HG03064 (cell line): Measurements from ENCODE around the gene KCTD16.

Experiments
- ATAC-seq: cut with Tn5 transposase; IDR thresholded peaks from one replicate; pipeline ENCODE4 v1.9.1; 2021; ENCODE audit warnings: low read depth; ENCODE audit not compliant: unreplicated experiment

The KCTD16 gene

DNA sequence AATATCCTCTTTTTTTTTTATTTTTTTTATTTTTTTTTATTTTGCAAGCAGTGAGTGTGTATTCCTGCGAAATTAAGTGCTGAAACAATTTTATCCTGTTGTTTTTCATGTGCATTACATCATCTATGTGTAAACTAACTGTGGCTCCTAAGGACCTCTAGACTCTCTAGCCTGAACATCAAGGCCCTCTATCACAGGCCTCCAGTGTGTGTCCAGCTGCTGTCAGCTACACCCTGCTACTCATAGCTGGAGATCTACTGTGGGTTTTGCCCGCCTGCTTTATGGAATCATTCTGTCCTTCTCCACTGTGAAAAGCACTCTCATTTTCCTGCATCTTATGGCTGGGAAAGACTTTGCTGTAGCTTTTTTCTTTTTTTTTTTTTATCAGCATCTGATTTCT lies 157.8 kb downstream of the KCTD16 start:
- ATAC-seq = no peak

DNA sequence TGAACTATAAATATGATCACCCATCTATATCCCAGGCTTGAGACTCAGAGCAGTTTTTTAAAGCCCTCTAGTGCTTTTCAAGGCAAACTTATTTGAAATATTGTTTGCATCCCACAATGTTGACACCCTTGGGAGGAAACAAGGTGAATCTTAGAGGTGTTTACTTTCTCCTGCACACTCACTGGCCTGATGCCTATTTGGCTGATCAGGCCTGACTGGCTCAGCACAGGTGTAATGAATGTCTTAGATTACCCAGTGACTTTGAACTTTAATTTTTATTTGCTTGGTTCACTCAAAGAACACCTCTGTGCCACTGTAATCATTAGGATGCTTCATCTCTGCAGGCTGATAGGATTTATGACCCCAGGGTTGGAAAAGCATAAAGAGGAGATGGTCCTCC lies 158.3 kb downstream of the KCTD16 start:
- no peak for ATAC-seq

DNA sequence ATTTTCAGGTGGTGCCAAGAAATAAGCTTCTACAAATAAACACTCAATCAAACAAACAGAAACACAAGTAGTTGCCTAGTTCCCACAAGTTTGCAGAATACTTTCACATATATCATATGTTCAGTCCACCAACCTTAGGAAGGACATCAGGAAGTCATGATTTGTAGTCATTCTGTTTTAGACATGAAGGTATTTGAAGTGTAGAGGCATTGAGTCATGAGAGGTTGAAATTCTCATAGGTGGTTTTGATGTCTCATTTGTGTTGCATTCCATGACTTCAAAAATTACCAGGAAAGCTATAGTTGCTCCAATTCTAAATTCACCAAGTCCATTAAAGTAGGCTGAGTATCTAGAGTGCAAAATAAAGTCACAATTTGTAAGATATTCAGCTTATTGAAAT lies 159.0 kb downstream of the KCTD16 start:
- no peak for ATAC-seq

DNA sequence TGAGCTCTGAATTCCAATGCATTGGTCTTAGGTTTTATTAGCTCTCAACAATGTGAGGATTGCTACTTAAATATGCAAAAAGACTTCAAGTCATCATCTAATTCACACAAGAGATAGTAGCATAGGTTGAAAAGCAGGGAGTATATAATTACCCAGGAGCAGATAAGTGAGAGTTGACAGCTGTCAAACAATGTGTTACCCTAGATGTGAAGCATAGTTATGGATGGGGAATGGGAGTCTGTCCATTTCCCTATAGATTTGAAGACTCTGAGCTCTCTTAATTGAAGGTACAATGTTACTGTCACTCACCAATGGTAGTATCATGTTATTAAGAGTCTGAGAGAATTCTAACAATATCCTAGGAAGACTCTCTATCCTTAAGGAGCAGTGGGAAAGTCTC lies 160.7 kb downstream of the KCTD16 start:
- no peak for ATAC-seq

DNA sequence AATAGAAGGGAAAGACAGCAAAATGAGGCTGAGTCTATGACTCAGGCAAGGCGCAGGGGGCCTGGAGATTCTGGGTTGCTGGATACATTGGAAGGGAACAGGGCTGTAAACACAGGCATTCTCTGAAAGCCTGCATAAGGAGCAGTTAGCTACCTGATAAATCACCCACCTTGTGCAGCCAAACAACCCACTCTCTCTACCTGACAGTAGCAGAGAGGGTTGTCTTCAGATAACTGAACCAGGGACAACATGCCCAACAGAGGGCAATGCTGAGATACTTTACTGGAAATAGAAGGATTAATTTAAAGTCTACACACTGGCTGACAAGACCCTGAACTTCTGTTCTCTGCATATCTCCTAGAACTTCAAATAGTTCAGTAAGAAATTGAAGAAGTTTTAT lies 161.6 kb downstream of the KCTD16 start:
- no peak for ATAC-seq

DNA sequence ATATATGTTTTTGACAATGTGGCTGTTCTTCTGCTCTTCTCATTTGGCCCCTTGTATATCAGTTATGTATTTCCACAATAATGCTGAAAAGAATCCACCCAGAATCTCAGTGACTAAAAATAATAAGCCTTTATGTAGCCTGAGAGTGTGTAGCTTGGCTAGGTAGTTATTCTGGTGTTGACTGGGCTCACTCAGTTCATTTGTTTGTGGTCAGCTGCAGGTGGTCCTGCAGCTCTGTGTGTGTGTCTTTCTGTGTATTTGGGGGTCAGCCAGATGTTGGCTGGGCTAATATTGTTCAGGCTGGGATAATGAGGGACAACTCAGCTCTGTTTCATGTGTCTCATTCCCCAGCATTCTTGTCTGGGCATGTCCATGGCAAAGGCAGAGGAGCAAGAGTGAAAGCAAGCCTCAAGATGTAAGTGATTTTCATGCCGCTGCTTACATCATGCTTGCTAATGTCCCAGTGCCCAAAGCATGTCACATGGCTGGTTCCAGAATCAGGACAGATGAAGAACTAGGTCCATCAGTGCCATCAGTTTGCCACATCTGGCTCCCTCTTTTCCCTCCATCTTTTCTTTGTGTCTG lies 162.8 kb downstream of the KCTD16 start:
- ATAC-seq = no peak

DNA sequence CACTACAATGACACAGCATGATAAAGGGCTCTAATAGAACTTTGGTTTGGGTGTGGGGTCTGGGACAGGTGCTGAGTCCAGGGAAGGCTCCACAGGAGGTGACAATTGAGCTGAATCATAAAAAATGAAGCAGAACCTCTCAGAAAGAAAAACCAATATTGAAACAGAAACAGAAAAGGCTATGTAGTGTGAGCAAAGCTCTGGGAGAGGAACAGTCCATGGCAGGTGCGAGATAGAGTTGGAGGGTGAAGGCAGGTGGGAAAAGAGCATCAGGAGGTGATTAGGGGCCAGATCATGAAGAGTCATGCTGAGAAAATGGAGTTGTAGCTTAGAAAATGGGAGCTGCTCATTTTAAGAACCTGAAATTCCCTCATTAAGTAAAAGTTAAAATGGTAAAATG lies 164.9 kb downstream of the KCTD16 start:
- no peak for ATAC-seq

DNA sequence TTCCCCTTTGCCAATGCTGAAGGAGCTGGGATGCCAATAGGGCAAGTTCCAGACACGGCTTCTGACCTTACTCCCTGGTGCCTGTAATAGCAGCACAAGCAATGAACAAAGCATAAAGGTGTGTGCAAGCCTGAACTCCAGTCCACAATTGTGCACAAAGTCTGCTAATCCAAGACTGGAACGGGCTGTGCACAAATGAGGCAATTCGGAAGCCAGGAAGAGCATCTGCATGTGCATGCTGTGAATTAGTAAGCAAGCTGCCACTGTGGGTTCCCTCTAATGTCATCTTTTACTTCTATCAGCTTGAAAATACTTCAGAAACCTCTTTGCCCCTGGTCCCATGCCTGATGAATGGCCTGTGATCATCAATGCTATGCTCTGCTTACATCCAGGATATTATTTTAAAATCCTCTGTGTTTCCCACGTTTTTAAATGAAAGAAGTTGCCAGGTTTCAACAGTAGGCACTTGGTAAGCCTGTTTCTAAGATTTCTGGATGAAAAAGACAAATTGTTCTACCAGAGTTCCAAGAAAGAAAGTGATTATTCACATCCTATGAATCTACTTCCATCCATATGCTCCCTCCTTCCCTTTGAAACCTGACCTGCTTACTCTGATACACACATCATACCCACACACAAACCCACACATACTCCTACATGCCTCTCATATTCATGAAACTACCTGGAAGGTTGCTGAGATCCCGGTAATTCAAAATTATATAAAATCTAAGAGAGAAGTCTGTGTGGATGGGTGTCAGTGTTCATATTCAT lies 165.7 kb downstream of the KCTD16 start:
- no peak for ATAC-seq

DNA sequence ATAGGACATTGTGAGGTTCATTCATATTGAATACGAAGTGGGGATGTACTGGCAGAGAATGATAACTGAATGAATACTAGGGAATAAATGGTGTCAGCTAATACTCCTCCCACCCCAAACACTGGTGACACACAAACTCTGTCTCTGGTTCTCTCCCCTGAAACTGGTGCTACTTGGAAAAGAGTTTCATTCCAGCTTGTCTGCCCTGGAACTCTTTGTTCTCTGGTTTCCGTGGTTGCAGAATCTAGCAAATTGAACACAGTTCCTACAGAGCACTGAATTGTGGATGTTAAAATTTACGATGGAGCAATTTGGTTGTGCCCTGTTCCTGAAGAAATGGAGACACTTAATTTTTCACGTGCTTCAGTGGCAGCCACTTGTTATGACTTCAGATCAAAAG lies 181.7 kb downstream of the KCTD16 start:
- ATAC-seq = no peak

DNA sequence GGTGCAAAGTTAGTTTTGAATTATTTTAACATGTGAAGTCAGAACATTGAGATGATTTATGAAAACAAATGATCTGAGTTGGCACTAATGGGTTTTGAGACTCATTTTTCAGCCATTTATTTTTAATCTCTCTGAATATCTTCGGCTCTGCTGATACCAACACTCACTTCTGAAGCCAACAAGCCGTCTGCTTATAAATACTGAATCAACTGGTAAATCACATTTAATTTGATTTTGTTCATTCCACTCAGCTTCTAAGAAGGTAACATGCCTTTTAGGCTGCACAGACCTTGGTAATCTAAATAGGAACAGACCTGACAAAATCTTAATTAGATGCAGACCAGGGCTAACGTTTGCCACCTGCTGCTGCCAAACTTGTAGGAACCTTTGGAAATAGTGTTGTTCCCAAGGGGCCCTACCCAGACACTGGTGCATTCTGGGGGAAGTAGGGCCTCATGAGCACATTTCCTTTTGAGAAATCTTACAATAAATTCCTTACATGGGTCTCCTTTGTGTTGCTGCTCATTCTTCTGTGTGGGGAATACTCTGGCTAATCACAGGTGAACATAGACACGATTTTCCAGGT lies 182.2 kb downstream of the KCTD16 start:
- no peak for ATAC-seq

DNA sequence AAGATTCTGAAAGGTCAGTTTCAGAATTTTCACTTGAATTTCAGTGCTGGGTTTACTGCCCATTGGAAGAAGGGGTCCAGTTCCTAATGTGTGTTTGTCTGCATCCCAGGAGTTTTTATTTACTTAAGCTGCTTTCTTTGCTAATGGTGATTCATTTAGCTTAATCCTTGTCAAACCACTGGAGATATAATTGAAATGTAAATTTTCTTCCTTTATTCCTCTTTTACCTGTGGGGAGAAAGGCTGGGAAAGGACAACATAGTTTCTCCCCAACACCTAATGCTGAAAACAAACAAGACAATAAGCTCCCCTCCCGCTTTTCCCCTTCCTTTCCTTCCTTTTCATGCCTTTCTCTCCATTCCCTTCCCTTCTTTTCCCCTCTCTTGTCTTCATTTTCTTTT lies 185.8 kb downstream of the KCTD16 start:
- no peak for ATAC-seq

DNA sequence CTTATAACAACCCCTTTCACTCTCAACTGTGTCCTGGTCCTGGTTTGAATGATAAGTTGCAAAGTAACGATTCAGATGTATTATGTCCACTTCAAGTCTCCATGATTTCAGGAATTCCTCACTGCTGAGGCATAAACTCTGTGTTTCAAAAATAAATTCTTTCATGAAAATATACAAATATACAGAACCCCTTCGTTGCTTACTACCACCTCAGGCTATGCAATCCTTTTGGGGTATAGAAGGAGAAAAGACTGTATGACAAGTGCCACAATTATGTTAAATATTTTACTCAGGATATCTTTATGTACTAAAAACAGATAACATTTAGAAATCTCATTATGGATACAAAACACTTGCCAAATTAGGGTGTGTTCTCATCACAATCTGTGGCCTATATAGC lies 190.7 kb downstream of the KCTD16 start:
- no peak for ATAC-seq

DNA sequence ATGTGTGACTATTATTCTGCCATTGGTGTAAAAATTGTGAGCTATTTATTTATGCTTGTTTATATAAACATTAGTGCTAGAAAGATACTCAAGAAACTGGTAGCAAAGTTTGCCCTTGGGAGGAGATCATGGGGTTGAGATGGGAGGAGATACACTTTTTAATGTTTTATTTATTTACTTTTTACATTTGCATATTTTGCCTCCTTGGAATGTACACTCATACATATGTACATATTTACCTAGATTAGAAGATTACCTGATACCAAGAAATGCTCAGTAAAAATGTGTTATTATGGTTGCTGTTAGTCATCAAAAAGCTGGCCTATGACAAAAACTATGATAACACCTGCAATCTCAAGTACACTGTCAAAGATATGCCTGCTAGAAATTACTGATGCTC lies 195.2 kb downstream of the KCTD16 start:
- ATAC-seq = no peak

DNA sequence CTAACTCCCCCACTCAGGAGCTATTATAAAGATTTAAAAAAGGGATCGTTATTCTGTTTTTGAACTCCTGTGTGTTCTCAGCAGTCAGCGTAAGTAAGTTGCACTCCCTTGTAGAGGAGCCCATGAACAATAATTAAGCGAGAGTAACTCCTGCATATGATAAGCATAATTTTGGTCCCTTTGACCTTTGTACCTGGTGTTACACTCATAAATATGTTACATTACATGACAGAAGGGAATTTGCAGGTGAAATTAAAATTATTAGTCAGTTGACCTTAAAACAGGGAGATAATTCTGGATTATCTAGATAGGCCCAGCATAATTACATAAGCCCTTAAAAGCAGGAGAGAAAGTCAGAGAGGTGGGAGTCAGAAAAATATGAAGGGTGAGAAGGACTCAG lies 197.3 kb downstream of the KCTD16 start:
- ATAC-seq = no peak

DNA sequence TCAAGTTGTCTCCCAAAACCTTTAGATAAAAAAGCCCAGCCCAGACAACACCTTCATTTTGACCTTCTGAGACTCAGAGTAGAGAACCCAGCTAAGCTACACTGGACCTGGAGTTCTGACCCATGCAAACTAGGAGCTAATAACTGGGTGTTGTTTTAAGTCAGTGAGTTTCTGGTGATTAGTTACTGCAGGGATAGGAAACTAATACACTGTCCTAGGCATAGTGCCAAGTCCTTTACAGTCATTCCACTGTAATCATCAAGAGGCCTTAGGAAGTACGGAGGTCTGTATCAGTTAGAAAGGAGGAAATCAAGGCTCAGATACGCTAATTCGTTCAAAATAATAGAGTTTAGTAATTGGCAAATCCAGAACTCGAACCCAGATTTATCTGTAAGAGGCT lies 197.9 kb downstream of the KCTD16 start:
- no peak for ATAC-seq

DNA sequence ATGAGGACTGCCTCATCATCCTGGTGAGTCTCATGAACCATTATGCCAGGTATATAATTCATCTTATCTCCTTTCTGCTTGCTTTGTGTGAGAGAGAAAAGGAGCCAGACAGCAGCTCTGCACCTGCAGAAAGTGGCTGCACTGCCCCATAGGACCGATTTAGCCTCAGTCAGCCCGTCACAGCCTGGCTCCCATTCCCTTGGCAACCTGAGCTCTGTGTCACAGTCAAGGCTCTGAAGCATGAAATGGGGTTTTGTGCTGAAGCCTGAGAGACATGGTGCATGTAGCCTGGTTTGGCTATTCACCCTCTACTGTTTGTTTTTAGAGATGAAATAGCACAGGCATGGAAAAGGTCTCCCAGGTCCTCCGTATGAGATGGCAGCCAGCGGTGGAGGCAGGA lies 198.3 kb downstream of the KCTD16 start:
- no peak for ATAC-seq

DNA sequence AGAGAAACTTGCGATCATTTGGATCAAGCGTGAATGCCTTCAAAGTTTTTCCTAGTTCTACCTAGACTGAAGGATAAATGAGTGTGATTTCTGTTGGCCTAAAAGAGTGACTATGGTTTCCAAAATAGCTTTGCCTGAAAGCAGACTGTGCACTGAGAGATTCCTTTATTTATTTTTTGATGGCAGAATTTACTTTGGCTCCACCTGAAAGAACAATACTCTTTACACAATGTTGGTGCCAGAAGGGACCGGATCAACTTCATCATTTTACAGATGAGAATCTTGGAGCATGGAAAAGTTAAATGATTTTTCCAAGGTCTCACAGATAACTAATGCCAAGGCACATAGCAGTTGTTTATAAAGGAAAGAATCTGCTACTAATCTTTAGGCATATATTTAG lies 199.6 kb downstream of the KCTD16 start:
- ATAC-seq = no peak

DNA sequence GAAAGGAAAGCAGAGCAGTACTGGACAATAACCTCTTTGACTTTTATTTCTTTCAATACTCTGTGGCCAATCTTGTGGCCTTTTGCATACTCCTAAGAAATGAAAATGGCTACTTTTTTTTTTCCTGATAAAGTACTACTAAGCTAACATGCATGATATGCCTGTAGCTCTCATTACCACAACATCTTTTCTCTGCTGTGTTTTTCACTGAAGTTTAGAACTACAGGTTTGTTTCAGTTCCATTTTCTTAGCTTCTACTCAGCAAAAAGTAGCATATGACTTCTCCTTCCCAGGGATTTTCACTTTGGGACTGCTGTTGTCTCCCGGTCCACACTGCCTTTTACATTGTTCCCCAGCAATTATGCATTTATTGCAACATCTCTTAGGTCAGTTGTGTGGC lies 204.0 kb downstream of the KCTD16 start:
- ATAC-seq = no peak

DNA sequence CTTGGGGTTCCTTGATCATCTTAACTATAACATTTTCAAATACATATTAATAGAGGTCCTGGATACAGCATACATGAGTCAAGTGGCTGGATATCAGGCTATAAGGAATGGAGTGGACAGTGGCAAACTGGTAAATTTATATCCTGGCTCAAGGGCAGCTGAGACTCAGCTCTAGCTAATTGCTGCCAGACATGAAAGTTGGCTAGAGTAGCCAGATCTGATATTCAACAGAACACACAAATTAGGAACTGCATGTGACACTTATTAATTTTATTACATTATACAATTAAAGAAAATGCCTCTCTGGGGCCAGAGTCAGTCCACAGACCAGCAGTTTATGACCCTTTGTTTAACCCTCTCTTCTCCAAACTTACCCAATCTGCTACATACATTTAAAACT lies 206.5 kb downstream of the KCTD16 start:
- ATAC-seq = no peak

DNA sequence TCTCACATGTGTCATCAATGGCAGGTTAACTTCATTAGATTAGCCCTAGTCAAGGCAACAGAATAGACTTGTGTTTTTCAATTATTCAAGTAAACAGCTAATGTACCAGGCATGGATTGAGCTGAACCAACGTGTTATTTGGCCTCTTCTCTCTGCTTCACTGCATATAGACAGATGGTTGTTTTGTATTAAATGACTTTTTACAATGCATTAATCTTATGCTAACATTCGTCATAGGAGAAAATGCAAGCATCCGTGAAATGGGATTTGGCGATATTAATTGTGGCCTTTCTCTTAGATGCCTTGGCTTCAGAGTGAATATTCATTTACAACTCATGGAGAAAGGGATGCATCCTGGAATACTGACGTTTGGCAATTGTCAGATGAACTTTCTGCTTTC lies 208.0 kb downstream of the KCTD16 start:
- ATAC-seq = no peak

DNA sequence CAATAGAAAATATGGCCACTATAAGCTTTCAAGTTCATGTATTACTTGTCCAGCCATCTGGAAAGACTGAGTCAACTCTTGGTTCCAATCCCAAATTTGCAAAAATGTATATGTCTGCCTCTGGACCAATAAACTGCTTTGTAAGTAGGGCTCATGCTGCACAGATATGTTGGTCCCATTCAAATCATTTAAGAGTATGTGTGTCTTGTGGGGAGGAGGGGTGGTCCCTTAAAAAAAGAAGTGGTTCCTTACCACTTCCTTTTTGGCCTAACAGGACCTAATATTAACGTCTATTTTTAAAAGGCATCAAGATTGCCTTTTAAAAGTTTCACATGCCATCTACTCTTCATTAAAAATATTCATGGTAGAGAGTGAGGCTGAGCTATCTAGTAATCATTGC lies 214.9 kb downstream of the KCTD16 start:
- ATAC-seq = no peak

DNA sequence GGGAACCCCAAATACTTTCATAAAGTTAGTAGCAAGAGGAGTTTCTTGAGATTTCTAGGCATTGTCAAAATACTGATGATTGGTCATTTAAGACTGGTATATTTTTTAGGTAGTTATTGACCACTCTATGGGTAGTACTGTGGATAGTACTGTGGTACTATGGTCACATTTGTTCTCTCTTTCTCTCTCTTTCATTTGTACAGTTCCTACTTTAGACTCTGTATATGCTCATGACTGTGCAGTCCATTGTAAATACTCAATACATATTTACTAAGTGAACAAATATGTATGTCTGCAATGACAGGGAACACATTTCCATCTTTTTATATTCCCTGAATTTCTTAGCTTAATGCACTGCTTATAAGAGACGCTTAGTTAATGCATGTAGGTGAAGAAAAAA lies 215.6 kb downstream of the KCTD16 start:
- no peak for ATAC-seq
